Measurements from ENCODE around the gene GNS.

DNA sequence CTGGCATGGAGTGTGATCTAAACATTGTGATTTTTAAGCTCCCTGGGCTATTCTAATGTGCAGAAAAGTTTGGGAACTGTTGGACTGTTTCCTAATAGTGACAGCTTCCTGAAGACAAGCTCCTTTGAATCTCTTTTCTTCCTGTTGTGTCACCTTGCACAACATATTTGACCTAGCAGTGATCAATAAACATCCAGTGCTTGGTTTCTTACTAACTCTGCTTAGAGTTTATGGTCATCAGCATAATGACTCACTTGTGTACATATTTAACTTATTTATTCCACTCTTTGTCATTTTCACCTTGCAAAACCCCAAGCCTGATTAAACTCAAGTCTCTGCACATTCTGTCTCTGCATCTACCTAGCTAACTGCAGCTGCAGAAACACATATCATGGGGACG lies 38.0 kb upstream of the GNS start:
- TF ChIP-seq CEBPB (IDR thresholded peaks at IDR 0.05; ENCODE audit: borderline replicate concordance in 1 of 2, low read depth in 2 of 2, low read length in 2 of 2) (no peak), MTA3 (IDR thresholded peaks at IDR 0.05; ENCODE audit: borderline replicate concordance, low read length) (no peak), ZBTB40 (IDR thresholded peaks at IDR 0.05; ENCODE audit: borderline replicate concordance) (no peak), CTCF (IDR thresholded peaks at IDR 0.05 in 2 of 3, conservative IDR thresholded peaks at IDR 0.05 in 1 of 3; ENCODE audit: control insufficient read depth in 2 of 3, extremely low read depth in 1 of 3, insufficient read depth in 1 of 3, low read depth in 3 of 3, low read length in 3 of 3) (no peak), POLR2AphosphoS5 (IDR thresholded peaks at IDR 0.05; ENCODE audit: low read length) (no peak), EGR1 (IDR thresholded peaks at IDR 0.05; ENCODE audit: borderline replicate concordance in 1 of 2, low read depth in 2 of 2, low read length in 2 of 2) (no peak)
- TF ChIP-seq, protein P1, sequence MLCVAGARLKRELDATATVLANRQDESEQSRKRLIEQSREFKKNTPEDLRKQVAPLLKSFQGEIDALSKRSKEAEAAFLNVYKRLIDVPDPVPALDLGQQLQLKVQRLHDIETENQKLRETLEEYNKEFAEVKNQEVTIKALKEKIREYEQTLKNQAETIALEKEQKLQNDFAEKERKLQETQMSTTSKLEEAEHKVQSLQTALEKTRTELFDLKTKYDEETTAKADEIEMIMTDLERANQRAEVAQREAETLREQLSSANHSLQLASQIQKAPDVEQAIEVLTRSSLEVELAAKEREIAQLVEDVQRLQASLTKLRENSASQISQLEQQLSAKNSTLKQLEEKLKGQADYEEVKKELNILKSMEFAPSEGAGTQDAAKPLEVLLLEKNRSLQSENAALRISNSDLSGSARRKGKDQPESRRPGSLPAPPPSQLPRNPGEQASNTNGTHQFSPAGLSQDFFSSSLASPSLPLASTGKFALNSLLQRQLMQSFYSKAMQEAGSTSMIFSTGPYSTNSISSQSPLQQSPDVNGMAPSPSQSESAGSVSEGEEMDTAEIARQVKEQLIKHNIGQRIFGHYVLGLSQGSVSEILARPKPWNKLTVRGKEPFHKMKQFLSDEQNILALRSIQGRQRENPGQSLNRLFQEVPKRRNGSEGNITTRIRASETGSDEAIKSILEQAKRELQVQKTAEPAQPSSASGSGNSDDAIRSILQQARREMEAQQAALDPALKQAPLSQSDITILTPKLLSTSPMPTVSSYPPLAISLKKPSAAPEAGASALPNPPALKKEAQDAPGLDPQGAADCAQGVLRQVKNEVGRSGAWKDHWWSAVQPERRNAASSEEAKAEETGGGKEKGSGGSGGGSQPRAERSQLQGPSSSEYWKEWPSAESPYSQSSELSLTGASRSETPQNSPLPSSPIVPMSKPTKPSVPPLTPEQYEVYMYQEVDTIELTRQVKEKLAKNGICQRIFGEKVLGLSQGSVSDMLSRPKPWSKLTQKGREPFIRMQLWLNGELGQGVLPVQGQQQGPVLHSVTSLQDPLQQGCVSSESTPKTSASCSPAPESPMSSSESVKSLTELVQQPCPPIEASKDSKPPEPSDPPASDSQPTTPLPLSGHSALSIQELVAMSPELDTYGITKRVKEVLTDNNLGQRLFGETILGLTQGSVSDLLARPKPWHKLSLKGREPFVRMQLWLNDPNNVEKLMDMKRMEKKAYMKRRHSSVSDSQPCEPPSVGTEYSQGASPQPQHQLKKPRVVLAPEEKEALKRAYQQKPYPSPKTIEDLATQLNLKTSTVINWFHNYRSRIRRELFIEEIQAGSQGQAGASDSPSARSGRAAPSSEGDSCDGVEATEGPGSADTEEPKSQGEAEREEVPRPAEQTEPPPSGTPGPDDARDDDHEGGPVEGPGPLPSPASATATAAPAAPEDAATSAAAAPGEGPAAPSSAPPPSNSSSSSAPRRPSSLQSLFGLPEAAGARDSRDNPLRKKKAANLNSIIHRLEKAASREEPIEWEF (IDR thresholded peaks at IDR 0.05; ENCODE audit: insufficient replicate concordance, low read depth, low read length): no peak

Measured in GM12878 (cell line).